SJCRH30 (cell line): ENCODE results near the gene GABRP. TPM values are rescaled to one million over a fixed set of nuclear protein-coding genes. Genes with fewer than 3 reads are reported as not detected.
"Not testable (repeated sequence)": the region's sequence is repeated elsewhere in the genome, so short reads cannot be mapped to it uniquely, and the experiment has no call there.

Source experiments
- DNase-seq, 2 experiments: peaks; one replicate each; pipeline ENCODE4 v3.0.0-alpha.2; 2015 to 2020
- H3K27ac ChIP-seq: fragments of 250-450 bp; sonication (Bioruptor Pico); 2 replicates; pipeline ENCODE4 v1.5.1; 2020; ENCODE audit warnings: mild to moderate bottlenecking, moderate library complexity
- H3K27me3 ChIP-seq: fragments of 250-450 bp; sonication (Bioruptor Pico); 2 replicates; pipeline ENCODE4 v1.5.1; 2020; ENCODE audit warnings: mild to moderate bottlenecking, moderate library complexity
- H3K36me3 ChIP-seq: fragments of 250-450 bp; sonication (Bioruptor Pico); 2 replicates; pipeline ENCODE4 v1.5.1; 2020; ENCODE audit warnings: mild to moderate bottlenecking, moderate library complexity
- H3K4me1 ChIP-seq: fragments of 250-450 bp; sonication (Bioruptor Pico); 2 replicates; pipeline ENCODE4 v1.5.1; 2020; ENCODE audit warnings: mild to moderate bottlenecking, moderate library complexity
- H3K4me3 ChIP-seq: fragments of 250-450 bp; sonication (Bioruptor Pico); 2 replicates; pipeline ENCODE4 v1.5.1; 2020; ENCODE audit warnings: mild to moderate bottlenecking, moderate library complexity
- H3K9me3 ChIP-seq: fragments of 250-450 bp; sonication (Bioruptor Pico); replicated peaks from 2 replicates; pipeline ENCODE4 v1.5.1; 2020; ENCODE audit warnings: mild to moderate bottlenecking, moderate library complexity
- total RNA-seq: library from RNA; depleted of rRNA; stranded (reverse); fragments of >200 nt; shearing (Covaris generic); gene quantifications from 2 replicates; pipeline ENCODE4 v1.2.3, GENCODE V29; 2014

The GABRP gene
- total RNA-seq, 1 experiment from 2014 or later = not detected

GRCh38 chr5:170749911-170750431, 33.6 kb upstream of the GABRP start:
- no peaks in the 10 kb centered on the region for H3K9me3 ChIP-seq
- no peaks in the 10 kb centered on the region for H3K27me3 ChIP-seq
- no peak overlapping the region for H3K4me3 ChIP-seq
- no peak for DNase-seq
- H3K4me1 ChIP-seq = peaks cover 15% of the 10 kb centered on the region; the same call in 1 of the 2 replicates
- no peak overlapping the region for H3K27ac ChIP-seq
- H3K36me3 ChIP-seq = no peaks in the 10 kb centered on the region

DNA sequence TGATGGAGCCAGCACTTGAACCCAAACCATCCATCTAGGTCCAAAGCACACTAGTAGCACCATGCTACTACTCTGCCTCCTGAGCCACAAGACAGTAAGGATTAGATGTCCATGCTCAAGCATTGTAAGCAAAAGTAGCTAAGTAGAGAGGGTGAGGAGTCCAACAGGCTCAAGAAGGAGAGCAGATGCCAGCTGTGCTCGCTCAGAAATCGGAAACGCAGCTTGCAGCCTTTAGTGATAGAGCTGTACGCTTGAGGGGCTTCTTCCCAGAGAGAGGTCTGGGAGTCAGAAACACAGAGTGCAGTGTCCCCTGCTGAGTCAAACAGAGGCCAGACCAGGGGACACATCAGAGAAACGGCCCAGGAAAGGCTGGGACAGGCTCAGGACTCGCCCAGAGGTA, 32.7 kb upstream of the GABRP start:
- DNase-seq = no peak
- no peaks in the 10 kb centered on the region for H3K27me3 ChIP-seq
- H3K9me3 ChIP-seq = no peaks in the 10 kb centered on the region
- no peaks in the 10 kb centered on the region for H3K36me3 ChIP-seq
- H3K27ac ChIP-seq = no peak overlapping the region
- peaks cover 16% of the 10 kb centered on the region for H3K4me1 ChIP-seq
- no peak overlapping the region for H3K4me3 ChIP-seq

DNA sequence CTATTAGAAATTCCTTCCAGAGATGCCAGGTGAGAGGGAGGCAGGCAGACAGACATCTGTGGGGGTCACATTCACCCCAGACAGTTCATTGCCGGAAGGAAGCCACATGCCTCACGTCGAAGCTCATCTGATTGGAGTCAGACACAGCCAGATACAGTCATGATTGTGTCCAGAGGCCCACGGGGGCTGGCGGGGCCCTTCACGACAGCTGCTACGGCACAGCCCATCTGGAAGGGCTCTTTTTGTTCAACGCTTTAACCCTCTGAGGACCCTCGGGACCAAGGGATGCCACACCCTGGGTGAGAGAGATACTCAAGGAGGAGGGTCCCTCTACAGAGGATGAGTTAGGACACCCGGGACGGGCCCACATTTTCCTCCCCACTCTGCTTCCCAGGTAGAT, 31.9 kb upstream of the GABRP start:
- Histone ChIP-seq H3K27ac (peak overlapping the region; percentile 40), H3K36me3 (no peaks in the 10 kb centered on the region), H3K27me3 (no peaks in the 10 kb centered on the region), H3K4me1 (peaks cover 16% of the 10 kb centered on the region), H3K4me3 (no peak overlapping the region), H3K9me3 (no peaks in the 10 kb centered on the region)
- DNase-seq = peak; percentile 42 to 61

DNA sequence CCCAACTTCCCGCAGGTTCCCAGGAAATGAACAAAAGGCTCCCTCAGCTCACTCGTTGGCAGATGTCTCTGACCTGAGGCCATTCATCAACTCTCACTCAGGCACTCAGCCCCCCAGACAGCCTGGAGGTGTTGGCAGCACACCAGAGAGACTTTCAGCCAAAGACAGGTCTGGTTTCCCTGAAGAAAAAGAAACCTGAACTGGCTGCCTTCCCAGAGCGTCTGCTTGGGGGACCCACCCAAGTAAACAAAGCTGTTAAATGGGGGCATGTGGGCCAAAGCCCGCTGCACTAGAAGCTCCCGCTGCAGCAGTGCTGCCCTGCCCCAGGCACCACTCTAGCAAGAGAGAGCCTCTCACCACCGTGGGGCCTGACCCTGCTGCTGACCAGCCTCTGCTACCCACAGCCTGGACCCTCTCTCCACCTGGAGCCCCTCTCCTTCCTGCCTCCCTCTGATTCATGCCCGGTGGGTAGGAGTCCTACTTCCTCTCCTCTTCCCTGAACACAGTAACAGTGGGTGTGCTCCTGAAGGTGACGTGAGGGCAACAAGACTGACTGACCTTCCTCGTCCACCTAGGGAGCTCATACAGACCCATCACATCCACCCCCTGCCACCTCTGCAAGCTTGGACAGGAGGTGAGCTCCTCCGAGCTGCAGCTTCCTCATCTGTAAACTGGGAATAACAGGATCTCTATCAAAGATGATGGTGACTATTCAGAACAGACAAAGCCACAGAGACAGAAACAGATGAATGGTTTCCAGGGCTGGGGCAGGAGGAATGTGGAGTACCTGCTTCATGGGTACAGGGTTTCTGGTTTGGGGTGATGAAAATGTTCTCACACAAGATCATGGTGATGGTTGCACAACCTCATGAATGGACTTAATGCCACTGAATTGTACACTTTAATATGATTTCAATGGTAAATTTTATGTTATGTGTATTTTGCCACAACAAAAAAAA, 31.0 kb upstream of the GABRP start:
- Histone ChIP-seq H3K27me3 (no peaks in the 10 kb centered on the region), H3K4me3 (no peak overlapping the region), H3K27ac (peak overlapping the region; percentile 40), H3K4me1 (peaks cover 16% of the 10 kb centered on the region), H3K9me3 (no peaks in the 10 kb centered on the region), H3K36me3 (no peaks in the 10 kb centered on the region)
- peak; percentile 57 to 70 for DNase-seq

GRCh38 chr5:170753311-170753710, 30.2 kb upstream of the GABRP start:
- peaks cover 16% of the 10 kb centered on the region for H3K4me1 ChIP-seq
- DNase-seq = no peak
- no peaks in the 10 kb centered on the region for H3K36me3 ChIP-seq
- H3K9me3 ChIP-seq = no peaks in the 10 kb centered on the region
- H3K27me3 ChIP-seq = no peaks in the 10 kb centered on the region
- H3K27ac ChIP-seq = no peak overlapping the region
- H3K4me3 ChIP-seq = no peak overlapping the region

DNA sequence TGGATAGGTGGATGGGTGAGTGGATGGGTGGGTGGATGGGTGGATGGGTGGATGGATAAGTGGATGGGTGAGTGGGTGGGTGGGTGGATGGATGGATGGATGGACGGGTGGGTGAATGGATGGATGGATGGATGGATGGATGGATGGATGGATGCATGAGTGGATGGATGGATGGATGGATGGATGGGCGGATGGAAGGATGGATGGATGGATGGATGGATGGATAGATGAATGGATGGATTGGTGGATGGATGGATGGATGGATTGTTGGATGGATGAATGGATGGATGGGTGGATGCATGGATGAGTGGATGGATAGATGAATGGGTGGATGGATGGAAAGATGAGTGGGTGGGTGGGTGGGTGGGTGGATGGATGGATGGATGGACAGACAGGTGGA, 29.0 kb upstream of the GABRP start:
- H3K9me3 ChIP-seq, H3K4me3 ChIP-seq, DNase-seq, H3K27ac ChIP-seq, H3K36me3 ChIP-seq, H3K27me3 ChIP-seq: not testable (repeated sequence)
- peaks cover 16% of the 10 kb centered on the region for H3K4me1 ChIP-seq

- H3K4me1 ChIP-seq = peaks cover 21% of the 10 kb centered on the region
- H3K4me3 ChIP-seq = no peak overlapping the region
- H3K27ac ChIP-seq = no peak overlapping the region
- H3K27me3 ChIP-seq = no peaks in the 10 kb centered on the region
- H3K36me3 ChIP-seq = no peaks in the 10 kb centered on the region
- peak; percentile 27 to 64 for DNase-seq
- no peaks in the 10 kb centered on the region for H3K9me3 ChIP-seq
These were observed 27.7 kb upstream of the GABRP start for GRCh38 chr5:170755679-170756456.

- no peaks in the 10 kb centered on the region for H3K9me3 ChIP-seq
- H3K4me1 ChIP-seq = peaks cover 16% of the 10 kb centered on the region
- H3K27me3 ChIP-seq = no peaks in the 10 kb centered on the region
- H3K4me3 ChIP-seq = no peak overlapping the region
- H3K27ac ChIP-seq = no peak overlapping the region
- no peak for DNase-seq
- no peaks in the 10 kb centered on the region for H3K36me3 ChIP-seq
These were observed 26.8 kb upstream of the GABRP start for GRCh38 chr5:170756691-170757090.

DNA sequence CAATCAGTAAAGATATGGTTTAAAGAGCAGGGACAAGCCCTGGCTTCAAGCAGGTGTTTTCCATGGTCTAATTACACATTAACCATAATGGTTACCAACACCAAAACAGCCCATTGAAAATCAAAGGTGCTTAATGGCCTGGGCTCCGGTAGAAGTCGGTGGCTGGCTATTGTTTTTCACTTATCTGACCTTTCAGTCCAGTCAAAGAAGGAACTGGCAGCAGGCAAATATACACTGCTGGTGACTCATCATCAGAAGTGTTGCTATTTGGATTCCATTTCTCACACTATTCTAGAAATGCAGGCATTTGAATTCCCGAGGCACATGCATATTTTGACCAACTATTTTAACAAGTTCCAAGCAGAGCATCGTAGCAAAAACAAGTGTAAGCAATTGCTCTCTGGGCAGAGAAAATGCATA, 26.3 kb upstream of the GABRP start:
- no peak for DNase-seq
- no peak overlapping the region for H3K27ac ChIP-seq
- no peaks in the 10 kb centered on the region for H3K27me3 ChIP-seq
- H3K36me3 ChIP-seq = no peaks in the 10 kb centered on the region
- no peak overlapping the region for H3K4me3 ChIP-seq
- H3K4me1 ChIP-seq = peaks cover 12% of the 10 kb centered on the region; the same call in 1 of the 2 replicates
- H3K9me3 ChIP-seq = no peaks in the 10 kb centered on the region

GRCh38 chr5:170757669-170758068, 25.9 kb upstream of the GABRP start:
- Histone ChIP-seq H3K36me3 (no peaks in the 10 kb centered on the region), H3K9me3 (no peaks in the 10 kb centered on the region), H3K27ac (no peak overlapping the region), H3K27me3 (no peaks in the 10 kb centered on the region), H3K4me1 (peaks cover 12% of the 10 kb centered on the region; the same call in 1 of the 2 replicates), H3K4me3 (no peak overlapping the region)
- DNase-seq = no peak

GRCh38 chr5:170758481-170758880, 25.0 kb upstream of the GABRP start:
- no peaks in the 10 kb centered on the region for H3K36me3 ChIP-seq
- H3K4me3 ChIP-seq = no peak overlapping the region
- no peak overlapping the region for H3K27ac ChIP-seq
- no peaks in the 10 kb centered on the region for H3K27me3 ChIP-seq
- H3K9me3 ChIP-seq = no peaks in the 10 kb centered on the region
- no peak for DNase-seq
- H3K4me1 ChIP-seq = peaks cover 12% of the 10 kb centered on the region; the same call in 1 of the 2 replicates

DNA sequence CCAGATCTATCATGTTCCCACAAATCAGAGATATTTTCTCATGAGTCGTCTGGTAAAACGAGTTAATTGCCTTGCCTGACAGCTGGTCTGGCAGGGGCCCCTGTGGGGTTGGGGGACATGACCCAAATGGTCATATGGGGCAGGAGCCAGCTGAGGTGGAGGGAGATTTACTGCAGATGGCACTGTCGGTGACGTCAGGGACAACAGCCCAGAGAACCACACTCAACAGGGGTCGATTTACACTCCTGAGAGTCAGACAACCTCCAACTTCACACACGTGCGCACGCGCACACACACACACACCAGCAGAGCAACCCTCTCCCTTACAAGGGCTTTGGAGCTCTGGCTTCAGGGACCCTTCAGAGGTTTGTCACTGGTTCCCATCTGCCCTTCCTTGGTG, 23.4 kb upstream of the GABRP start:
- H3K9me3 ChIP-seq = no peaks in the 10 kb centered on the region
- H3K27me3 ChIP-seq = no peaks in the 10 kb centered on the region
- H3K27ac ChIP-seq = no peak overlapping the region
- peak; percentile 42 to 58 for DNase-seq
- peaks cover 12% of the 10 kb centered on the region; the same call in 1 of the 2 replicates for H3K4me1 ChIP-seq
- H3K36me3 ChIP-seq = no peaks in the 10 kb centered on the region
- no peak overlapping the region for H3K4me3 ChIP-seq

GRCh38 chr5:170761048-170761707, 22.3 kb upstream of the GABRP start:
- Histone ChIP-seq H3K27ac (no peak overlapping the region), H3K36me3 (no peaks in the 10 kb centered on the region), H3K4me3 (no peak overlapping the region), H3K9me3 (no peaks in the 10 kb centered on the region), H3K4me1 (peaks cover 5% of the 10 kb centered on the region; the same call in 1 of the 2 replicates), H3K27me3 (no peaks in the 10 kb centered on the region; the same call in 1 of the 2 replicates)
- no peak for DNase-seq

DNA sequence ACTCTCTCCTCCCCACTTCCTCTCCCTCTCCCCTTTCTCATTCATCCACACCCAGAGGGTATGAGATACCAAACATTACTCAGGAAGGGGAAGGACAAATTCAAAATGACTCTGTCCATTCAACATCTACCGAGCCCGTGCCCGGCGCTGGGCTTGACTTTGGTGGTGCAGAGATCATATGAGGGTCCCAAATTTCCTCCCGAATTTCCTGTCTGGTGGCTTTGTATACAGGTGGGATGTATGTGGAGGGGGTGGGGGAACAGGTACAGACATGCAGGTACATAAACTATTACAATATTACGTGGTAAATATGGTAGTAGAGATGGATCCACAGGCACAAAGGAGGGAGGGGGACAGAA, 21.8 kb upstream of the GABRP start:
- no peaks in the 10 kb centered on the region; the same call in 1 of the 2 replicates for H3K27me3 ChIP-seq
- H3K36me3 ChIP-seq = no peaks in the 10 kb centered on the region
- no peak for DNase-seq
- H3K27ac ChIP-seq = no peak overlapping the region
- H3K4me1 ChIP-seq = peaks cover 4% of the 10 kb centered on the region; the same call in 1 of the 2 replicates
- no peak overlapping the region for H3K4me3 ChIP-seq
- H3K9me3 ChIP-seq = no peaks in the 10 kb centered on the region
